Activated CD4-positive, alpha-beta T cell treated with anti-CD3 and anti-CD28 coated beads for 24 hours (primary cell): ENCODE results near the gene AK5.
"Not testable (repeated sequence)": the region's sequence is repeated elsewhere in the genome, so short reads cannot be mapped to it uniquely, and the experiment has no call there.

Experiments
- DNase-seq, 2 donors: peaks; one replicate each; pipeline ENCODE4 v3.0.0-alpha.2; 2020; ENCODE audit warnings: low read depth in 2 of 2

AK5 gene

GRCh38 chr1:77288275-77288674 is 6.5 kb downstream of the AK5 start:
- DNase-seq, result no peak

GRCh38 chr1:77290576-77290975 is 8.8 kb downstream of the AK5 start:
- DNase-seq, result no peak

GRCh38 chr1:77292551-77292950 is 10.7 kb downstream of the AK5 start:
- DNase-seq, result no peak

GRCh38 chr1:77300566-77300965 is 18.7 kb downstream of the AK5 start:
- DNase-seq, result no peak

- DNase-seq, result no peak
These were observed 21.6 kb downstream of the AK5 start for GRCh38 chr1:77303387-77303786.

GRCh38 chr1:77308889-77309621 is 27.2 kb downstream of the AK5 start:
- no peak for DNase-seq

GRCh38 chr1:77310924-77311323 is 29.1 kb downstream of the AK5 start:
- no peak for DNase-seq

- not testable (repeated sequence) for DNase-seq
These were observed 30.5 kb downstream of the AK5 start for GRCh38 chr1:77312364-77312763.

GRCh38 chr1:77313491-77313890 is 31.7 kb downstream of the AK5 start:
- peak in 1 of 2 donors; percentile 2 for DNase-seq

GRCh38 chr1:77316006-77316405 is 34.2 kb downstream of the AK5 start:
- no peak for DNase-seq

- no peak for DNase-seq
These were observed 35.1 kb downstream of the AK5 start for GRCh38 chr1:77316966-77317365.

GRCh38 chr1:77319036-77319705 is 37.4 kb downstream of the AK5 start:
- no peak for DNase-seq

- DNase-seq, result no peak
These were observed 40.5 kb downstream of the AK5 start for GRCh38 chr1:77322061-77322900.

GRCh38 chr1:77333501-77333900 is 51.7 kb downstream of the AK5 start:
- no peak for DNase-seq

- DNase-seq, result no peak
These were observed 54.9 kb downstream of the AK5 start for GRCh38 chr1:77336729-77337128.

- no peak for DNase-seq
These were observed 57.5 kb downstream of the AK5 start for GRCh38 chr1:77339326-77339725.

GRCh38 chr1:77341195-77341594 is 59.4 kb downstream of the AK5 start:
- DNase-seq, result no peak

GRCh38 chr1:77342745-77343144 is 60.9 kb downstream of the AK5 start:
- DNase-seq, result no peak

GRCh38 chr1:77347646-77348045 is 65.8 kb downstream of the AK5 start:
- DNase-seq, result peak in 1 of 2 donors; percentile 4

- DNase-seq, result no peak
These were observed 66.7 kb downstream of the AK5 start for GRCh38 chr1:77348549-77348948.

- no peak for DNase-seq
These were observed 67.5 kb downstream of the AK5 start for GRCh38 chr1:77349275-77349674.

- DNase-seq, result no peak
These were observed 68.4 kb downstream of the AK5 start for GRCh38 chr1:77350012-77350770.
